ENCODE results near the gene ZNF493.

Gene ZNF493

GRCh38 chr19:21463449-21464105, 66.6 kb downstream of the ZNF493 start:
- H4K5ac ChIP-seq (ENCODE audit: low read length): no peak overlapping the region
- DNase-seq: peak; percentile 98
- H3K18ac ChIP-seq (ENCODE audit: low read length): no peak overlapping the region
- H3K36me3 ChIP-seq (ENCODE audit: control insufficient read depth, insufficient read depth, low read length): no peaks in the 10 kb centered on the region
- H3K23ac ChIP-seq (ENCODE audit: low read length): no peak overlapping the region
- peak overlapping the region; percentile 33 for H3K4me2 ChIP-seq (ENCODE audit: low read length)
- no peaks in the 10 kb centered on the region for H3K27me3 ChIP-seq (ENCODE audit: insufficient read depth, low read length, poor library complexity)
- no peak overlapping the region for H4K8ac ChIP-seq (ENCODE audit: low read depth, low read length)
- peak overlapping the region; percentile 89 for H3K9ac ChIP-seq (ENCODE audit: low read length)
- peak overlapping the region; percentile 86 for H3K56ac ChIP-seq (ENCODE audit: low read length)
- peak overlapping the region; percentile 38 for H3K27ac ChIP-seq (ENCODE audit: low read depth, low read length)
- H3K4ac ChIP-seq (ENCODE audit: low read depth, low read length): no peak overlapping the region
- no peak overlapping the region for H2BK120ac ChIP-seq (ENCODE audit: low read depth, low read length)
- H3K79me1 ChIP-seq (ENCODE audit: low read length): no peaks in the 10 kb centered on the region
- no peak overlapping the region for H2BK15ac ChIP-seq (replicated peaks; ENCODE audit: low read depth)
- no peak overlapping the region for H2AK5ac ChIP-seq (ENCODE audit: low read length)
- WGBS (ENCODE audit: extremely low coverage, insufficient coverage, low lambda C conversion rate): no CpG with 5 or more reads among the region's 38 CpGs
- no peaks in the 10 kb centered on the region for H3K4me1 ChIP-seq (ENCODE audit: control insufficient read depth, low read depth, low read length)
- no peak overlapping the region for H2BK5ac ChIP-seq (ENCODE audit: low read length)
- peaks cover 18% of the 10 kb centered on the region for H3K79me2 ChIP-seq (ENCODE audit: control insufficient read depth, insufficient read depth, low read length)
- peak overlapping the region; percentile 84 for H3K4me3 ChIP-seq (ENCODE audit: low read length)

GRCh38 chr19:21466627-21467026, 69.7 kb downstream of the ZNF493 start:
- Histone ChIP-seq H4K5ac (ENCODE audit: low read length) (no peak overlapping the region), H2AK5ac (ENCODE audit: low read length) (no peak overlapping the region), H3K4me2 (ENCODE audit: low read length) (no peak overlapping the region), H3K9ac (ENCODE audit: low read length) (no peak overlapping the region), H3K4me3 (ENCODE audit: low read length) (no peak overlapping the region), H3K27me3 (ENCODE audit: insufficient read depth, low read length, poor library complexity) (no peaks in the 10 kb centered on the region), H3K79me1 (ENCODE audit: low read length) (no peaks in the 10 kb centered on the region), H3K79me2 (ENCODE audit: control insufficient read depth, insufficient read depth, low read length) (peaks cover 11% of the 10 kb centered on the region), H3K4ac (ENCODE audit: low read depth, low read length) (no peak overlapping the region), H3K23ac (ENCODE audit: low read length) (no peak overlapping the region), H2BK5ac (ENCODE audit: low read length) (no peak overlapping the region), H2BK120ac (ENCODE audit: low read depth, low read length) (no peak overlapping the region), H3K56ac (ENCODE audit: low read length) (no peak overlapping the region), H4K8ac (ENCODE audit: low read depth, low read length) (no peak overlapping the region), H3K36me3 (ENCODE audit: control insufficient read depth, insufficient read depth, low read length) (no peaks in the 10 kb centered on the region), H3K4me1 (ENCODE audit: control insufficient read depth, low read depth, low read length) (no peaks in the 10 kb centered on the region), H3K18ac (ENCODE audit: low read length) (no peak overlapping the region), H3K27ac (ENCODE audit: low read depth, low read length) (no peak overlapping the region), H2BK15ac (replicated peaks; ENCODE audit: low read depth) (no peak overlapping the region)
- no peak for DNase-seq
- WGBS (ENCODE audit: extremely low coverage, insufficient coverage, low lambda C conversion rate): no CpG with 5 or more reads among the region's 8 CpGs

- Histone ChIP-seq H3K18ac (ENCODE audit: low read length) (no peak overlapping the region), H3K4me3 (ENCODE audit: low read length) (no peak overlapping the region), H3K4ac (ENCODE audit: low read depth, low read length) (no peak overlapping the region), H3K27ac (ENCODE audit: low read depth, low read length) (no peak overlapping the region), H3K4me1 (ENCODE audit: control insufficient read depth, low read depth, low read length) (no peaks in the 10 kb centered on the region), H3K4me2 (ENCODE audit: low read length) (no peak overlapping the region), H3K36me3 (ENCODE audit: control insufficient read depth, insufficient read depth, low read length) (no peaks in the 10 kb centered on the region), H3K79me1 (ENCODE audit: low read length) (no peaks in the 10 kb centered on the region), H2BK5ac (ENCODE audit: low read length) (no peak overlapping the region), H3K79me2 (ENCODE audit: control insufficient read depth, insufficient read depth, low read length) (no peaks in the 10 kb centered on the region), H3K27me3 (ENCODE audit: insufficient read depth, low read length, poor library complexity) (no peaks in the 10 kb centered on the region), H2AK5ac (ENCODE audit: low read length) (no peak overlapping the region), H3K56ac (ENCODE audit: low read length) (no peak overlapping the region), H2BK15ac (replicated peaks; ENCODE audit: low read depth) (no peak overlapping the region), H3K9ac (ENCODE audit: low read length) (no peak overlapping the region), H2BK120ac (ENCODE audit: low read depth, low read length) (no peak overlapping the region), H4K8ac (ENCODE audit: low read depth, low read length) (no peak overlapping the region), H3K23ac (ENCODE audit: low read length) (no peak overlapping the region), H4K5ac (ENCODE audit: low read length) (no peak overlapping the region)
- DNase-seq: peak; percentile 14
- no CpG with 5 or more reads among the region's 5 CpGs for WGBS (ENCODE audit: extremely low coverage, insufficient coverage, low lambda C conversion rate)
Observed at GRCh38 chr19:21468791-21469190, 71.9 kb downstream of the ZNF493 start.

GRCh38 chr19:21472507-21472906, 75.6 kb downstream of the ZNF493 start:
- no peaks in the 10 kb centered on the region for H3K79me2 ChIP-seq (ENCODE audit: control insufficient read depth, insufficient read depth, low read length)
- no peak overlapping the region for H3K23ac ChIP-seq (ENCODE audit: low read length)
- H4K8ac ChIP-seq (ENCODE audit: low read depth, low read length): no peak overlapping the region
- H3K4me3 ChIP-seq (ENCODE audit: low read length): no peak overlapping the region
- H2BK15ac ChIP-seq (replicated peaks; ENCODE audit: low read depth): no peak overlapping the region
- no peak overlapping the region for H2BK5ac ChIP-seq (ENCODE audit: low read length)
- H3K27ac ChIP-seq (ENCODE audit: low read depth, low read length): no peak overlapping the region
- H3K4ac ChIP-seq (ENCODE audit: low read depth, low read length): no peak overlapping the region
- H3K4me2 ChIP-seq (ENCODE audit: low read length): no peak overlapping the region
- H3K36me3 ChIP-seq (ENCODE audit: control insufficient read depth, insufficient read depth, low read length): no peaks in the 10 kb centered on the region
- H4K5ac ChIP-seq (ENCODE audit: low read length): no peak overlapping the region
- H2AK5ac ChIP-seq (ENCODE audit: low read length): no peak overlapping the region
- no peak for DNase-seq
- H3K56ac ChIP-seq (ENCODE audit: low read length): no peak overlapping the region
- H2BK120ac ChIP-seq (ENCODE audit: low read depth, low read length): no peak overlapping the region
- no peaks in the 10 kb centered on the region for H3K27me3 ChIP-seq (ENCODE audit: insufficient read depth, low read length, poor library complexity)
- no peak overlapping the region for H3K9ac ChIP-seq (ENCODE audit: low read length)
- no peaks in the 10 kb centered on the region for H3K4me1 ChIP-seq (ENCODE audit: control insufficient read depth, low read depth, low read length)
- H3K18ac ChIP-seq (ENCODE audit: low read length): no peak overlapping the region
- no peaks in the 10 kb centered on the region for H3K79me1 ChIP-seq (ENCODE audit: low read length)

GRCh38 chr19:21474671-21475181, 77.8 kb downstream of the ZNF493 start:
- Histone ChIP-seq H2BK5ac (ENCODE audit: low read length) (no peak overlapping the region), H3K27me3 (ENCODE audit: insufficient read depth, low read length, poor library complexity) (no peaks in the 10 kb centered on the region), H3K36me3 (ENCODE audit: control insufficient read depth, insufficient read depth, low read length) (no peaks in the 10 kb centered on the region), H3K56ac (ENCODE audit: low read length) (peak overlapping the region; percentile 70), H3K79me1 (ENCODE audit: low read length) (no peaks in the 10 kb centered on the region), H3K4ac (ENCODE audit: low read depth, low read length) (no peak overlapping the region), H3K23ac (ENCODE audit: low read length) (no peak overlapping the region), H3K27ac (ENCODE audit: low read depth, low read length) (peak overlapping the region; percentile 5), H2BK15ac (replicated peaks; ENCODE audit: low read depth) (no peak overlapping the region), H3K4me2 (ENCODE audit: low read length) (no peak overlapping the region), H4K5ac (ENCODE audit: low read length) (no peak overlapping the region), H3K79me2 (ENCODE audit: control insufficient read depth, insufficient read depth, low read length) (no peaks in the 10 kb centered on the region), H3K4me1 (ENCODE audit: control insufficient read depth, low read depth, low read length) (no peaks in the 10 kb centered on the region), H2AK5ac (ENCODE audit: low read length) (no peak overlapping the region), H3K9ac (ENCODE audit: low read length) (peak overlapping the region; percentile 64), H3K4me3 (ENCODE audit: low read length) (no peak overlapping the region), H4K8ac (ENCODE audit: low read depth, low read length) (peak overlapping the region; percentile 7), H3K18ac (ENCODE audit: low read length) (no peak overlapping the region), H2BK120ac (ENCODE audit: low read depth, low read length) (no peak overlapping the region)
- whole genome bisulfite sequencing (ENCODE audit: extremely low coverage, insufficient coverage, low lambda C conversion rate): no CpG with 5 or more reads among the region's 37 CpGs
- peak; percentile 84 for DNase-seq
